ENCODE results near the gene KHK. TPM values are rescaled to one million over a fixed set of nuclear protein-coding genes. Genes with fewer than 3 reads are reported as not detected.

The KHK gene
- total and polyA plus RNA-seq, 2 of the 8 experiments (the other 6 are each of a cell fraction or from before 2014, with no cell fraction given): 11.0 to 17.7 TPM

DNA sequence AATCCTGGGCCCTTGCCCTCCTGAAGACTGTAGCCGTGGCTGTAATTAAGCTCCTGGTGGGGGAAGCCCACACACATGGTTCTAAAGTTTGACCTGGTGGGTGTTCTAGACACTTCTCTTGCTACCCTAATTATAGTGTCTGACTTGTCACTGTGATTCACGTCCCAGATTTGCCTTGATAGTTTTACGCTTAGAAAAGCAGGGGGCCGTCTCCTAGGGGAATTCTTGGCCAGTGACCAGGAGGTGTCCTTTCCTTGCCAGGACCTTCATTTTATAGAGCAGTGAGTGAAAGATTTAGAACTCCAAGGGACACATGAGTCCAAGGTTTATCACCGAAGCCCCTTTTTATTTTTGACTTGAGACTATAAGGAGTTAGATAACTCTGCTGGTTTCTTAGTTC, 44.8 kb upstream of the KHK start (continued):
- no peak for TF ChIP-seq GABPA (IDR thresholded peaks at IDR 0.05; ENCODE audit: borderline replicate concordance, insufficient read depth, low read length)
